ENCODE results near the gene ME3. TPM values are rescaled to one million over a fixed set of nuclear protein-coding genes. Genes with fewer than 3 reads are reported as not detected.

The ME3 gene
- total RNA-seq, 1 experiment from 2014 or later: 83.8 TPM

- Histone ChIP-seq H3F3A (ENCODE audit: low read length, unreplicated experiment) (no peaks in the 10 kb centered on the region), H3K79me2 (ENCODE audit: low read length) (no peaks in the 10 kb centered on the region), H3K4me2 (ENCODE audit: low read length) (peak overlapping the region; percentile 55), H3K36me3 (ENCODE audit: low read depth, low read length) (no peaks in the 10 kb centered on the region), H2AFZ (ENCODE audit: low read length) (no peak overlapping the region), H3K9me3 (ENCODE audit: low read length) (no peaks in the 10 kb centered on the region), H3K9ac (ENCODE audit: low read length) (no peak overlapping the region), H3K27me3 (ENCODE audit: low read length) (no peaks in the 10 kb centered on the region), H3K4me3 (ENCODE audit: low read length) (peak overlapping the region; percentile 22; the same call in 1 of the 2 replicates), H3K4me1 (ENCODE audit: insufficient read depth, low read length) (peaks cover 20% of the 10 kb centered on the region), H3K27ac (ENCODE audit: low read length) (peak overlapping the region; percentile 65), H3K9me2 (replicated peaks; ENCODE audit: low read length) (no peaks in the 10 kb centered on the region), H4K20me1 (ENCODE audit: low read length) (no peaks in the 10 kb centered on the region)
- ATAC-seq (peak; percentile 91), DNase-seq (peak; percentile 86)
- CTCF ChIA-PET: no interaction called here
- intact Hi-C loops (cut with micrococcal nuclease): loop anchor here (1.0 kb wide), 1 partner anchor 67 kb away; no protein-coding TSS in a partner anchor
- POLR2A ChIA-PET (ENCODE audit: unreplicated experiment): no interaction called here
- no peak for TF ChIP-seq CTCF (conservative IDR thresholded peaks at IDR 0.05; ENCODE audit: low read depth, low read length)
- TF ChIP-seq EZH2phosphoT487 (IDR thresholded peaks at IDR 0.05; ENCODE audit: borderline replicate concordance, low read length): no peak
- no peak for TF ChIP-seq EZH2 (IDR thresholded peaks at IDR 0.05; ENCODE audit: low read length, unreplicated experiment)
- BruUV-seq (replicated peaks): no TSS peak
These were observed 120.9 kb downstream of the ME3 start for GRCh38 chr11:86551288-86552092.

- ATAC-seq (no peak), DNase-seq (no peak)
- ChIA-PET CTCF (no interaction called here), POLR2A (ENCODE audit: unreplicated experiment) (no interaction called here)
- Histone ChIP-seq H3K4me1 (ENCODE audit: insufficient read depth, low read length) (peaks cover 20% of the 10 kb centered on the region), H2AFZ (ENCODE audit: low read length) (no peak overlapping the region), H3K27me3 (ENCODE audit: low read length) (no peaks in the 10 kb centered on the region), H3K9me2 (replicated peaks; ENCODE audit: low read length) (no peaks in the 10 kb centered on the region), H3K36me3 (ENCODE audit: low read depth, low read length) (no peaks in the 10 kb centered on the region), H3K9ac (ENCODE audit: low read length) (no peak overlapping the region), H3K27ac (ENCODE audit: low read length) (peak overlapping the region; percentile 65; the same call in 1 of the 2 replicates), H3F3A (ENCODE audit: low read length, unreplicated experiment) (no peaks in the 10 kb centered on the region), H3K79me2 (ENCODE audit: low read length) (no peaks in the 10 kb centered on the region), H4K20me1 (ENCODE audit: low read length) (no peaks in the 10 kb centered on the region), H3K4me3 (ENCODE audit: low read length) (no peak overlapping the region), H3K4me2 (ENCODE audit: low read length) (no peak overlapping the region), H3K9me3 (ENCODE audit: low read length) (no peaks in the 10 kb centered on the region)
- intact Hi-C loops (cut with micrococcal nuclease): loop anchor here (1.0 kb wide), 1 partner anchor 66 kb away; no protein-coding TSS in a partner anchor
- BruUV-seq (replicated peaks): no TSS peak
- TF ChIP-seq EZH2 (IDR thresholded peaks at IDR 0.05; ENCODE audit: low read length, unreplicated experiment) (no peak), CTCF (conservative IDR thresholded peaks at IDR 0.05; ENCODE audit: low read depth, low read length) (no peak), EZH2phosphoT487 (IDR thresholded peaks at IDR 0.05; ENCODE audit: borderline replicate concordance, low read length) (no peak)
These were observed 121.7 kb downstream of the ME3 start for GRCh38 chr11:86550757-86551156.

DNA sequence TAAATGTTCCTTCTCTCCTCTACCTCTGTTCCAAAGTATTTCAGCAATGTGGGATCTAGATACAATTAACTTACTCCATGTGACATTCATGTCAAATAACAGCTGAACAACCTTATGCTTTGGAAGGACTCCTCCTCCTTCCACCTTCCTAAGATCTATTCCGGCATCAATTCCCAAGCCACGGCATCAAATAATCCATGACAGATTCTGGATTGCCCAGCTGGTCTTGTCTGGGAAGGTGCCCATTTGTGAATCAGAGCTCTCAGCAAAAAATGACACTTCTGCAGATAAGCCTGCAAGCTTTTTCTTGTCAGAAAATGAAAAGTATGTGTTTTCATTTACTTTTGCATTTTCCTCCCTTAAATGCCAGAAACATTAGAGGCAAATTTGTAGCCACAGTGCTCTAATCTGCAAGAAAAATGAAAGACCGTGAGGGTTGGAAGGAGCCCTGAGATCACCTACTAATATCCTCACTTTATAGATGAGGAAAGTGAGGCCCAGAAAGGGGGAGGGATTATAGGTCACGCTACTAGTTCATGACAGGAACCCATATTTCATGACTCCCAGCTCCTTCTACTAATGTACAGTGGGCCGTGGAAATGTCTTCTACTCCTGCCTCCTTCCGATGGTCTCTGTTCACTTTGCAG lies 124.0 kb downstream of the ME3 start:
- Histone ChIP-seq H3K27me3 (ENCODE audit: low read length) (no peaks in the 10 kb centered on the region), H3K9ac (ENCODE audit: low read length) (no peak overlapping the region), H3K4me3 (ENCODE audit: low read length) (no peak overlapping the region), H3K36me3 (ENCODE audit: low read depth, low read length) (no peaks in the 10 kb centered on the region), H3K4me2 (ENCODE audit: low read length) (no peak overlapping the region), H3F3A (ENCODE audit: low read length, unreplicated experiment) (no peaks in the 10 kb centered on the region), H3K4me1 (ENCODE audit: insufficient read depth, low read length) (peaks cover 20% of the 10 kb centered on the region), H3K9me2 (replicated peaks; ENCODE audit: low read length) (no peaks in the 10 kb centered on the region), H4K20me1 (ENCODE audit: low read length) (no peaks in the 10 kb centered on the region), H3K9me3 (ENCODE audit: low read length) (no peaks in the 10 kb centered on the region), H3K27ac (ENCODE audit: low read length) (no peak overlapping the region), H3K79me2 (ENCODE audit: low read length) (no peaks in the 10 kb centered on the region), H2AFZ (ENCODE audit: low read length) (no peak overlapping the region)
- DNase-seq: no peak
- CTCF ChIA-PET: no interaction called here
- ATAC-seq: no peak
- POLR2A ChIA-PET (ENCODE audit: unreplicated experiment): no interaction called here
- no TSS peak for BruUV-seq (replicated peaks)
- no peak for TF ChIP-seq EZH2 (IDR thresholded peaks at IDR 0.05; ENCODE audit: low read length, unreplicated experiment)
- no peak for TF ChIP-seq CTCF (conservative IDR thresholded peaks at IDR 0.05; ENCODE audit: low read depth, low read length)
- no peak for TF ChIP-seq EZH2phosphoT487 (IDR thresholded peaks at IDR 0.05; ENCODE audit: borderline replicate concordance, low read length)
- intact Hi-C loops (cut with micrococcal nuclease): no loop called here
